Stimulated activated CD4-positive, alpha-beta T cell treated with anti-CD3 and anti-CD28 coated beads, Interleukin-2, amount 100 ng/mL, for 24 hours (primary cell): ENCODE measurements around the gene LIPT2.
"Not testable (repeated sequence)": the region's sequence is repeated elsewhere in the genome, so short reads cannot be mapped to it uniquely, and the experiment has no call there.

Experiments
- DNase-seq, 2 donors: peaks; one replicate each; pipeline ENCODE4 v3.0.0-alpha.2; 2020

The LIPT2 gene

GRCh38 chr11:74492974-74493790 is at the start of gene LIPT2:
TSS of gene LIPT2 (minus strand) at chr11:74493724. CDS start at chr11:74493703, 21 bp downstream.
- peak; percentile 98 to 99 for DNase-seq

GRCh38 chr11:74541466-74541865 is 47.9 kb upstream of the LIPT2 start:
- no peak for DNase-seq

- DNase-seq = no peak
Measured at GRCh38 chr11:74540270-74540669, 46.7 kb upstream of the LIPT2 start.

GRCh38 chr11:74538680-74539079 is 45.2 kb upstream of the LIPT2 start:
- no peak for DNase-seq

- no peak for DNase-seq
Measured at GRCh38 chr11:74535371-74536160, 42.0 kb upstream of the LIPT2 start.

- DNase-seq = not testable (repeated sequence)
Measured at GRCh38 chr11:74534946-74535275, 41.4 kb upstream of the LIPT2 start.

GRCh38 chr11:74534216-74534945 is 40.9 kb upstream of the LIPT2 start:
- no peak for DNase-seq

GRCh38 chr11:74533421-74533820 is 39.9 kb upstream of the LIPT2 start:
- DNase-seq = no peak

- DNase-seq = no peak
Measured at GRCh38 chr11:74532501-74533246, 39.1 kb upstream of the LIPT2 start.

GRCh38 chr11:74524978-74525377 is 31.5 kb upstream of the LIPT2 start:
- DNase-seq = no peak

- DNase-seq = no peak
Measured at GRCh38 chr11:74524501-74524900, 31.0 kb upstream of the LIPT2 start.

- no peak for DNase-seq
Measured at GRCh38 chr11:74522776-74523175, 29.3 kb upstream of the LIPT2 start.

- DNase-seq = no peak
Measured at GRCh38 chr11:74521666-74522252, 28.2 kb upstream of the LIPT2 start.

- DNase-seq = no peak
Measured at GRCh38 chr11:74520927-74521665, 27.6 kb upstream of the LIPT2 start.

GRCh38 chr11:74520316-74520715 is 26.8 kb upstream of the LIPT2 start:
- no peak for DNase-seq

GRCh38 chr11:74519710-74520109 is 26.2 kb upstream of the LIPT2 start:
- no peak for DNase-seq

- not testable (repeated sequence) for DNase-seq
Measured at GRCh38 chr11:74517592-74517991, 24.1 kb upstream of the LIPT2 start.

GRCh38 chr11:74507582-74507981 is 14.1 kb upstream of the LIPT2 start:
- no peak for DNase-seq

- no peak for DNase-seq
Measured at GRCh38 chr11:74506823-74507222, 13.3 kb upstream of the LIPT2 start.

GRCh38 chr11:74505911-74506310 is 12.4 kb upstream of the LIPT2 start:
- no peak for DNase-seq

GRCh38 chr11:74504100-74504691 is 10.7 kb upstream of the LIPT2 start:
- no peak for DNase-seq
